Central memory CD4-positive, alpha-beta T cell (primary cell): ENCODE measurements around the gene RIN1.
"Not testable (repeated sequence)": the region's sequence is repeated elsewhere in the genome, so short reads cannot be mapped to it uniquely, and the experiment has no call there.

ENCODE experiments used
- DNase-seq: peaks from one replicate; pipeline ENCODE4 v3.0.0; 2022

RIN1 gene

GRCh38 chr11:66360406-66361073 lies 24.3 kb upstream of the RIN1 start:
- no peak for DNase-seq

- DNase-seq: no peak
Observed at GRCh38 chr11:66359662-66360087, 23.4 kb upstream of the RIN1 start.

GRCh38 chr11:66350560-66351235 lies 14.5 kb upstream of the RIN1 start:
- DNase-seq: not testable (repeated sequence)

- no peak for DNase-seq
Observed at GRCh38 chr11:66349084-66349386, 12.8 kb upstream of the RIN1 start.

- DNase-seq: peak; percentile 81
Observed at GRCh38 chr11:66347425-66348276, 11.4 kb upstream of the RIN1 start, which contains the start of gene B4GAT1. Gene B4GAT1, minus strand, starts transcription at chr11:66347629. Its CDS starts 84 bp downstream, at chr11:66347545.

- DNase-seq: no peak
Observed at GRCh38 chr11:66346476-66347424, 10.5 kb upstream of the RIN1 start.

- DNase-seq: no peak
Observed at GRCh38 chr11:66345316-66345649, 9.0 kb upstream of the RIN1 start.

GRCh38 chr11:66344550-66345315 lies 8.5 kb upstream of the RIN1 start, which contains the start of gene BRMS1:
Gene BRMS1, minus strand, starts transcription at chr11:66345104. Its CDS starts 2,870 bp downstream, at chr11:66342234.
- peak; percentile 93 for DNase-seq

GRCh38 chr11:66343176-66343575 lies 6.9 kb upstream of the RIN1 start:
- no peak for DNase-seq

GRCh38 chr11:66341502-66342126 lies 5.4 kb upstream of the RIN1 start:
- DNase-seq: no peak

- no peak for DNase-seq
Observed at GRCh38 chr11:66340596-66341501, 4.6 kb upstream of the RIN1 start.

GRCh38 chr11:66339686-66340483 lies 3.7 kb upstream of the RIN1 start:
- DNase-seq: no peak

- DNase-seq: no peak
Observed at GRCh38 chr11:66339162-66339675, 3.0 kb upstream of the RIN1 start.

- no peak for DNase-seq
Observed at GRCh38 chr11:66338276-66339161, 2.3 kb upstream of the RIN1 start.

- DNase-seq: no peak
Observed at GRCh38 chr11:66337103-66337899, 1.1 kb upstream of the RIN1 start.

GRCh38 chr11:66335531-66336233 lies 552 bp downstream of the RIN1 start:
- DNase-seq: no peak
